GM12865 (cell line): ENCODE measurements around the gene EIF2B1.
"Not testable (repeated sequence)": the region's sequence is repeated elsewhere in the genome, so short reads cannot be mapped to it uniquely, and the experiment has no call there.

Experiments used
- DNase-seq: peaks from one replicate; pipeline ENCODE4 v3.0.0; 2010; ENCODE audit warnings: low read depth
- H3K4me3 ChIP-seq: 2 replicates; pipeline ENCODE4 v1.5.1; 2011; ENCODE audit warnings: mild to moderate bottlenecking, low read depth, low read length, control low read depth
- TF ChIP-seq, protein P1 (sequence below): IDR thresholded peaks from 2 replicates; pipeline ENCODE4 v1.5.1; 2011; ENCODE audit warnings: low read length, control low read depth, low read depth, inconsistent platforms; ENCODE audit not compliant: insufficient read depth; ENCODE audit errors: missing control alignments

The EIF2B1 gene

DNA sequence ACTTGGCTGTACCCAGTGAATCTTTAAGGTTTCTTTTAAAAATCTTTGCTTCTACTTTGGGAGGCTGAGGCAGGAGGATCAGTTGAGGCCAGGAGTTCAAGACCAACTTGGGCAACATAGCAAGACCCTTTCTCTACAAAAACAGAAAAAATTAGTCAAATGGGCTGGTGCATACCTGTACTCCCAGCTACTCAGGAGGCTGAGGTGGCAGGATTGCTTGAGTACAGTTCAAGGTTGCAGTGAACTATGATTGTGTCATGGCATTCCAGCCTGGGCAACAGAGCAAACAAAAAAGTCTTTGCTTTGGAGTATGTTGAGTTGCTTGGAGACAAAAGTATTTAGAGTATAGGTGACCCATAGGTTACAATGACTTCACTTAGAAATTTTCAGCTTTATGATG, 37.8 kb downstream of the EIF2B1 start:
- TF ChIP-seq, protein P1, sequence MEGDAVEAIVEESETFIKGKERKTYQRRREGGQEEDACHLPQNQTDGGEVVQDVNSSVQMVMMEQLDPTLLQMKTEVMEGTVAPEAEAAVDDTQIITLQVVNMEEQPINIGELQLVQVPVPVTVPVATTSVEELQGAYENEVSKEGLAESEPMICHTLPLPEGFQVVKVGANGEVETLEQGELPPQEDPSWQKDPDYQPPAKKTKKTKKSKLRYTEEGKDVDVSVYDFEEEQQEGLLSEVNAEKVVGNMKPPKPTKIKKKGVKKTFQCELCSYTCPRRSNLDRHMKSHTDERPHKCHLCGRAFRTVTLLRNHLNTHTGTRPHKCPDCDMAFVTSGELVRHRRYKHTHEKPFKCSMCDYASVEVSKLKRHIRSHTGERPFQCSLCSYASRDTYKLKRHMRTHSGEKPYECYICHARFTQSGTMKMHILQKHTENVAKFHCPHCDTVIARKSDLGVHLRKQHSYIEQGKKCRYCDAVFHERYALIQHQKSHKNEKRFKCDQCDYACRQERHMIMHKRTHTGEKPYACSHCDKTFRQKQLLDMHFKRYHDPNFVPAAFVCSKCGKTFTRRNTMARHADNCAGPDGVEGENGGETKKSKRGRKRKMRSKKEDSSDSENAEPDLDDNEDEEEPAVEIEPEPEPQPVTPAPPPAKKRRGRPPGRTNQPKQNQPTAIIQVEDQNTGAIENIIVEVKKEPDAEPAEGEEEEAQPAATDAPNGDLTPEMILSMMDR: no peak
- DNase-seq: no peak
- no peak overlapping the region for H3K4me3 ChIP-seq

DNA sequence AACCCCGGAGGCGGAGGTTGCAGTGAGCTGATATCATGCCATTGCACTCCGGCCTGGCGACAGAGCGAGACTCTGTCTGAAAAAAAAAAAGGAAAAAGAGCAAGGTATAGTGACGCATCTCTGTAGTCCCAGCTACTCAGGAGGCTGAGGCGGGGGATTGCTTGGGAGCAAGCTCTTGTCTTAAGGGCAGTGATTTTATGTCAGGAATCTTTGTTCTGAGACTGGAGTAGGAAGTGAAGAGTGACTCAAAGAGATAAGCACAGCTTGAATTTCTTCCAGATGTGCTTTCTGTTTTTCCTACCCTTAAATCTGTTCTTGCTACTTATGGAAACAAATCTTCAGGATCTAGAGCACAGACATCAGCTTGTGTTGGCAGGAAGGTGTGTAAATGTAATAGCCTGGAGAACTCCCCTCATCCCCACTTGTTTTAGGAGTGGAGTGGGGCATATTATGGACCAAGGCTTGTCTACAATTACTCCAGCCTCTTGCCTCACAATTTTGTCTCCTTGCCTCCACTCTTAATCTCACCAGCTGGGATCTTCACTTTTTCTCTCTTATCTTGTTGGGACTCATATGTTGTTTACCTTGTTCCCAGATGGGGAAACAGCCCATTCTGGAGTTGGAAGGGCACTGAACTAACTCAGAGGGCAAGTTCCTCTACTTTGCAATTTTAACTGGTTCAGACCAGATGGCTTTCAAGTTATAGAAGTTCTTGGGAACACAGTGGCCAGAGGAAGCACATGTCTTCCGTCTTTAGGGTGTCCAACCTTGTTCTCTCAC, 41.6 kb downstream of the EIF2B1 start:
- no peak overlapping the region for H3K4me3 ChIP-seq
- TF ChIP-seq, protein P1: no peak
- DNase-seq: no peak

DNA sequence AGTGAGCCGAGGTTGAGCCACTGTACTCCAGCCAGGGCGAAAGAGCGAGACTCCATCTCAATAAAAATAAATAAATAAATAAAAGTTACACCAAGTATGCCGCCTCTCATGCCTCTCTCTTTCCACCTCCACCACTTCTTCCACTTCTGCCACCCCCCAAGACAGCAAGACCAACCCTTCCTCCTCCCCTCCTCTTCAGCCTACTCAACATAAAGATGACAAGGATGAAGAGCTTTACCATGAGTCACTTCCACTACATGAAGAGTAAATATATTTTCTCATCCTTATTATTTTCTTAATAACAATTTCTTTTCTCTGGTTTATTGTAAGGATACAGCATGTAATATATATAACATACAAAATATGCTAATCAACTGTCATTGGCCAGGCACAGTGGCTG, 52.7 kb downstream of the EIF2B1 start:
- DNase-seq: no peak
- H3K4me3 ChIP-seq: no peak overlapping the region
- TF ChIP-seq, protein P1: no peak

DNA sequence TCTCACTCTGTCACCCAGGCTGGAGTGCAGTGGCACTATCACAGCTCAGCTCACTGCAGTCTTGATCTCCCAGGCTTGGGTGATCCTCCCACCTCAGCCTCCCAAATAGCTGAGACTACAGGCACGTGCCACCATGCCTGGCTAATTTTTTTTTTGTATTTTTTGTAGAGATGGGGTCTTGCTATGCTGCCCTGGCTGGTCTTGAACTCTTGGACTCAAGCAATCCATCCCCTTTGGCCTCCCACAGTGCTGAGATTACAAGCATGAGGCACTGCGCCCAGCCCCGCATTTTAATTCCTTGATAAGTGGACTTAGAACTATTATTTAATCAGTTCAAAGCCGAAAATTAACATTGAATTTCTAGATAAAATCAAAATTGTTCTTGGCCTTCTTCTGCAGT, 54.7 kb downstream of the EIF2B1 start:
- H3K4me3 ChIP-seq, DNase-seq: not testable (repeated sequence)

DNA sequence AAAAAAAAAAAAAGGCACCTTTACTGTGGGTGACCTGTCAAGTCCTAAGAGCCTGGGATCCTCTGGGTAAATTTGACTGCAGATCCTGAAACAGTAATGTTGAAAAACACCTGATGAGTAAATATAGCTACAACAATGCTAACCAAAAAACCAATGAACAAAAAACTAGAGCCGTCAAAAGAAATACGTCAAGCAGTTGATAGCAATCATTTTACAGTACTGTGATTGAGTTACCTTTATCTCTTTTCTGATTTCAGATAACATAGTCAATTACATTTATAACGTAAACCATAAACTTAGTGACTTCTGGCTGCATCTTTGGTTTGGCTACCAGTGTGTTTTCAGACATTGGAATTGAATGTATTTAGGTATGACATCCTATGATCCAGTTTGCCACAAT, 55.2 kb downstream of the EIF2B1 start:
- no peak for DNase-seq
- TF ChIP-seq, protein P1: no peak
- H3K4me3 ChIP-seq: no peak overlapping the region

DNA sequence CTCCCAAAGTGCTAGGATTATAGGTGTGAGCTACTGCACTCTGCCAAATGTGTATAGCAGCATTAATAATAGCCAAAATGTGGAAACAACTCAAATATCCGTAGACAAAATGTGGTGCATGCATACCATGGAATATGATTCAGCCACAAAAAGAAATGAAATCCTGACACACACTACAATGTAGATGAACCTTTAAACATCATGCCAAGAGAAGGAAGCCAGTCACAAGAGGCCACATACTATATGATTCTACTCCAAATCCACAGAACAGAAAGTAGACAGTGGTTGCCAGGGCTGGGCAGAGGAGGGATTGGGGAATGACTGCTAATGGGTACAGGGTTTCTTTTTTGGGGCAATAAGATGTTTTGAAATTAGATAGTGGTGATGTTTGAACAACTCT, 56.9 kb downstream of the EIF2B1 start:
- no peak for DNase-seq
- no peak overlapping the region for H3K4me3 ChIP-seq
- TF ChIP-seq, protein P1: no peak

DNA sequence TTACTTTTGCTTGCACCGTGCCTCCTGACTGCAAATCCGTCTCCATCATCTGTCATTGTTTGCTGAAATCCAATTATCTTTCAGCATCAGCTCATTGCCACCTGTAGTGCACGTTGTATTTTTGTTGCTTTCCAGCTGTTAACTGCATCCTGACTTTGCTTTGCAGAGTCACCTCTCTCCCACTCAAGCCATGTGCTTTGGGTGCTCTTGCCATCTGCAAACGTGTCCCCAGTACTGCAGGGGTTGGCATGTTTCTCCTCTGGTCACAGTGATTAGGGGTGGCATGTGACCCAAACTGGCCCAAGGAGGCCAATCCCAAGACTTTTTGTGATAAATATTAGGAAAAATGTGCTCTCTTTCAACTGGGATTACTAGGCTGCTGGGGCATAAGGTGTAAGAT, 59.6 kb downstream of the EIF2B1 start:
- H3K4me3 ChIP-seq: no peak overlapping the region
- TF ChIP-seq, protein P1: no peak
- DNase-seq: no peak
